GM12872 (cell line): ENCODE measurements around the gene SETD1A.

ENCODE experiments used
- TF ChIP-seq, protein P1 (sequence below): IDR thresholded peaks from 3 replicates; pipeline ENCODE4 v1.5.1; 2011; ENCODE audit warnings: low read depth, mild to moderate bottlenecking, low read length, moderate library complexity; ENCODE audit not compliant: insufficient read depth

SETD1A gene

DNA sequence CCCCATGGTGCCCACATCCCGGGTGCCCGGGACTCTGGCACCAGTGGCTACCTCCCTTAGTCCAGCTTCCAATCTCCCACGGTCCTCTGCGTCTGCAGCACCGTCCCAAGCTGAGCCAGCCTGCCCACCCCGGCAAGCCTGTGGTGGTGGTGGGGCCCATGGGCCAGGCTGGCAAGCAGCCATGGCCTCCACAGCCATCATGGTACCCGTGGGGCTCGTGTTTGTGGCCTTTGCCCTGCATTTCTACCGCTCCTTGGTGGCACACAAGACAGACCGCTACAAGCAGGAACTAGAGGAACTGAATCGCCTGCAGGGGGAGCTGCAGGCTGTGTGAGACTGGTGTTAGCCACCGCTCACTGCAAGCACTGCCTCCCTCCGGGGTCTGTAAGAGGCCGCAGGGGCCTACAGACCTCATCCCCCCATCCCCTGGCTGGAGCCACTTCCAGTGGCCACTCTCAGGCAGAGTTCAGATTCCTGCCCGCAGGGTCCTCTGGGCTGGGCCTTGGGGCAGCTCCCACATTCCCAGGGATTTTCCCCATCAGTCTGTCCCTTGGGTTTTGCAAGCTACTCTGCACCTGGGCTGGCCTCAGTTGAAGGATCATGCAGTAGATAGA is 3.9 kb upstream of the SETD1A start:
- TF ChIP-seq, protein P1, sequence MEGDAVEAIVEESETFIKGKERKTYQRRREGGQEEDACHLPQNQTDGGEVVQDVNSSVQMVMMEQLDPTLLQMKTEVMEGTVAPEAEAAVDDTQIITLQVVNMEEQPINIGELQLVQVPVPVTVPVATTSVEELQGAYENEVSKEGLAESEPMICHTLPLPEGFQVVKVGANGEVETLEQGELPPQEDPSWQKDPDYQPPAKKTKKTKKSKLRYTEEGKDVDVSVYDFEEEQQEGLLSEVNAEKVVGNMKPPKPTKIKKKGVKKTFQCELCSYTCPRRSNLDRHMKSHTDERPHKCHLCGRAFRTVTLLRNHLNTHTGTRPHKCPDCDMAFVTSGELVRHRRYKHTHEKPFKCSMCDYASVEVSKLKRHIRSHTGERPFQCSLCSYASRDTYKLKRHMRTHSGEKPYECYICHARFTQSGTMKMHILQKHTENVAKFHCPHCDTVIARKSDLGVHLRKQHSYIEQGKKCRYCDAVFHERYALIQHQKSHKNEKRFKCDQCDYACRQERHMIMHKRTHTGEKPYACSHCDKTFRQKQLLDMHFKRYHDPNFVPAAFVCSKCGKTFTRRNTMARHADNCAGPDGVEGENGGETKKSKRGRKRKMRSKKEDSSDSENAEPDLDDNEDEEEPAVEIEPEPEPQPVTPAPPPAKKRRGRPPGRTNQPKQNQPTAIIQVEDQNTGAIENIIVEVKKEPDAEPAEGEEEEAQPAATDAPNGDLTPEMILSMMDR: peak; percentile 85

DNA sequence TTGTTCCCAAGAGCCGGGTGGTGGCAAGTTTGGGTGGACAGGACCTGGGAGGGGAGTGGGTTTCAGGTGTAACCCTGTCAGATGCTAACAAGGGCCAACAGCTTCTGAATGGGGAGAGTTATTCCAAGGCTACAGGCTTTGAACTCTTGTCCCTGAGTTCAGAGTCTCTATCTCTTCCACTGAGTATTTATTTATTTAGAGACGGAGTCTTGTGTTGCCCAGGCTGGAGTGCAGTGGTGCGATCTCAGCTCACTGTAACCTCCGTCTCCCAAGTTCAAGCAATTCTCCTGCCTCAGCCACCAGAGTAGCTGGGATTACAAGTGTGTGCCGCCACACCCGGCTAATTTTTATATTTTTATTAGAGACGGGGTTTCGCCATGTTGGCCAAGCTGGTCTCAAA is 2.6 kb upstream of the SETD1A start:
- TF ChIP-seq, protein P1: no peak

DNA sequence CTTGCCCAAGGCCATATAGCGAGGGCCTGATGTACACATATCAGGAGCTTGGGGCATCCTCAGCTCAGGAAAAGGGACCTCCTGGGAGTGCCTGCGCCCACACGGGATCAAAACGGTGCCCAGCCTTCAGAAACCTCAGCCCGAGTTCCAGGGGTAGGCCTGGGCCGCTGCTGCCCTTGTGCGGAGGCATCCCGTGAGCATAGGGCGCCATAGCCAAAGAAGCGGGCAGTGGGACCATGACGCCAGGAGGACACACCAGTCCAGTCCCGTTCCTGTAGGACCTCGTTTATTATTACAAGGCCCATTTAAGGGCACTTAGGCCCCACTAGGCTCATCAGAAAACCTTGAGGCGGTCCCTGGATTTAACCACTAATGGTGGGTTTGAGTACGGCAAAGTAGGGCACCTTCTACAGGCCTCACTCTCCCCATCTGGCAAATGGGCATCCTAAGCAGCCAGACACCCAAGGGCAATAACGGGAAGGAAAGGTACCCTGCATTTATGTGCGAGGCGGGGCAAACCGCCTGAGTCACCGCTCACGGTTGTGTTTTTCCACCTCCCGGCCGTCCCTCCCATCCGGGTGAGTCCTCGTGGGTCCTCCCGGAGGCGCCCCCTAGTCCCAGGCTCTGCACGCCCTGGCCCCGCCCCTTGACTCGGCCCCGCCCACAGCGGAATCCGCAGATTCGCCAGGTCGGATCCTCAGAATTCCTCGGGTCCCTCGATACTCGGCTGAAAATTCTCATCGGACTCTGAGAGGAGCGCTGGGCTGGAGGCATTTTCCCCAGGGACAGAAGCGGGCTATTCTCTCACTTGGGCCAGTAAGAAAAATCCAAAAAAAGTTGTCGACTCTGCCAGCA is 726 bp upstream of the SETD1A start:
- TF ChIP-seq, protein P1: peak; percentile 35; the same call in 2 of the 3 replicates

DNA sequence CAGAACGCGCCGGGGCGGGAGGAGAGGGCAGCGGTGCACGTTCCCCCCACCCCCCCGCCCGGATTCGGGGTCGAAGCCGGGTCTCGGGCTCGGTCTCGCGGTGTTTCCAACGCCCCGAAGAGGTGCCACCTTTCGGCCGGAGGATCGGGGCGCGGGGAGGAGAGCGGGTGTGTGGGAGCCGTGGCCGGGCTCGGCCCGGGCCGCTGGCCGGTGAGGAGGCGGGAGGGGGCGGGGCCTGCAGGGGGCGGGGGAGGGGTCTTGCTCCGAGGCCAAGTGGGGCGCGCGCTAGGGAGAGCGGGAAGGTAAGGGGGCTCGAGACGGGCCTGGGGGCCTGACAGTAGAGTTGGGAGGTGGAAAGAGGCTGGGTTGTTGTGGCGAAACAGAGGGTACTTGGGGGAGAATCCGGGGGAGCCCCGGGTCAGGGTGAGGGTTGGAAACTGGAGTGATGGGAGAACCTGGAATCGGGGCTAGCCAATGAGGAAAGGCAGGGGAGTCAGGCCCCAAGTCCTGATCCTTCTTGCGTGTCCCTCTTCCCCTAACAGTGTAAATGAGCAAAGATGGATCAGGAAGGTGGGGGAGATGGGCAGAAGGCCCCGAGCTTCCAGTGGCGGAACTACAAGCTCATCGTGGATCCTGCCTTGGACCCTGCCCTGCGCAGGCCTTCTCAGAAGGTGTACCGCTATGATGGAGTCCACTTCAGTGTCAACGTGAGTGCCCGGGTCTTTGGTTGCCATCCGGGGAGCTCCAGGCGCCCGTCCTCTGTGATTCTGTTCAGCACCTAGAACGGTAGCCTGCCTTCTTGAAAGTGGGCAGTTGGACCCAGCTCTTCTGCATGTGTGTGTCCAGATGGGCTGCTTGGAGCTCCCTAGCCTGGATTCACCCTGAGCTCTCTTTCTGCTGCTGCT is 873 bp downstream of the SETD1A start:
- TF ChIP-seq, protein P1: no peak

DNA sequence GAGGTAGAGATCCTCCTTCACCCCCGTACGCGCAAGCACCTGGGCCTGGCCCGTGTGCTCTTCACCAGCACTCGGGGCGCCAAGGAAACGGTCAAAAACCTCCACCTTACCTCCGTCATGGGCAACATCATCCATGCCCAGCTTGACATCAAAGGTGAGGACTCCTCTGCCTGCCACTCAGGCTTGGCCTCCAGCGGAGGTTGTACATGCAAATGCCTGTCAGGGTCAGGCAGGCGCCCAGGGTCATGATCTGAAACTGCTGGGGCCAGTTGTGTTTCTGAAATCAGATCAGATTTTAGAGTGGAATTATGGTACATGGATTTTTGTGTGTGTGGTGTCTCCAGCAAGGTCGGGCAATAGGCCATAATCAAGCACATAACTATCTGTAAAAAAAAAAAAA is 3.8 kb downstream of the SETD1A start:
- TF ChIP-seq, protein P1: no peak

DNA sequence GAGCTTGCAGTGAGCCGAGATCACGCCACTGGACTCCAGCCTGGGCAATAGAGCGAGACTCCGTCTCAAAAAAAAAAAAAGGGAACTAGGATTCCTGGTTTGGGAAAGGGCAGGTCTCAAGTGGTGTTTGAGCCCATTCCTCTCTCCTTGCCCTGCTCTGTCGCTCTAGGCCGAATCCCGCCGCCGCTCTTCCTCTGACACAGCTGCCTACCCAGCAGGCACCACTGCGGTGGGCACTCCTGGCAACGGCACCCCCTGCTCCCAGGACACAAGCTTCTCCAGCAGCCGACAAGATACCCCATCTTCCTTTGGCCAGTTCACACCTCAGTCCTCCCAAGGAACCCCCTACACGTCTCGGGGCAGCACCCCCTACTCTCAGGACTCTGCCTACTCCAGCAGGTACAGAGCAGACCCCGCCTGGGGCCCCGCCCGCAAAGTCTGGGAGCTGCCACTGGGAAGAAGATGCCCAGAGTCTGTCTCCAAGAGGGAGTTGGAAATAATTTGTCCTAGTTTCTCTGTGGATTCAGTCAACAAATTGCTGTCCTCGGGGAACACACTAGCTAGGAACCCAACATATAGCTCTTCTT is 6.5 kb downstream of the SETD1A start:
- TF ChIP-seq, protein P1: no peak

DNA sequence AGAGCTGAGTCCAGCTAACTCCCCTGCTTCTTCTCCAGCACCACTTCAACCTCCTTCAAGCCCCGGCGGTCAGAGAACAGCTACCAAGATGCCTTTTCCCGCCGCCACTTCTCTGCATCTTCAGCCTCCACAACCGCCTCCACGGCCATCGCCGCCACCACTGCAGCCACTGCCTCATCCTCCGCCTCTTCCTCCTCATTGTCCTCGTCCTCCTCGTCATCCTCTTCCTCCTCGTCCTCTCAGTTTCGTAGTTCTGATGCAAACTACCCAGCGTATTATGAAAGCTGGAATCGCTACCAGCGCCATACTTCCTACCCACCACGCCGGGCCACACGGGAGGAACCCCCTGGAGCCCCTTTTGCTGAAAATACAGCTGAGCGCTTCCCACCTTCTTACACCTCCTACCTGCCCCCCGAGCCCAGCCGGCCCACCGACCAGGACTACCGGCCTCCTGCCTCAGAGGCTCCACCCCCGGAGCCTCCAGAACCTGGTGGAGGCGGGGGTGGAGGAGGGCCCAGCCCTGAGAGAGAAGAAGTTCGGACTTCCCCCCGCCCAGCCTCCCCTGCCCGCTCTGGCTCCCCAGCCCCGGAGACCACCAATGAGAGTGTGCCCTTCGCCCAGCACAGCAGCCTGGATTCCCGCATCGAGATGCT is 7.1 kb downstream of the SETD1A start:
- TF ChIP-seq, protein P1: no peak
